Measurements from ENCODE around the gene CA5A. TPM values are rescaled to one million over a fixed set of nuclear protein-coding genes. Genes with fewer than 3 reads are reported as not detected.

CA5A gene
- total and polyA plus RNA-seq, 2 experiments from 2014 or later = not detected

GRCh38 chr16:87976665-87977064 lies 40.3 kb upstream of the CA5A start:
- peaks cover 3% of the 10 kb centered on the region; the same call in 1 of the 2 replicates for H4K20me1 ChIP-seq (replicated peaks; ENCODE audit: insufficient read depth)
- H3K27ac ChIP-seq (ENCODE audit: low read depth) = no peak overlapping the region
- Mint-ChIP-seq H3K36me3 (ENCODE audit: low read depth) (peaks cover 24% of the 10 kb centered on the region), H3K4me1 (no peaks in the 10 kb centered on the region; the same call in 2 of the 3 replicates), H3K27ac (0 out of 2 replicates have a peak overlapping the region, but pooled peaks have one; percentile 10), H3K27me3 (ENCODE audit: insufficient read depth, low read depth, poor library complexity) (peaks cover 2% of the 10 kb centered on the region), H3K4me3 (no peak overlapping the region), H3K9me3 (peaks cover 14% of the 10 kb centered on the region)
- no peaks in the 10 kb centered on the region for H3K36me3 ChIP-seq (ENCODE audit: insufficient read depth)
- H3K9me2 ChIP-seq (ENCODE audit: insufficient read depth) = no peaks in the 10 kb centered on the region
- DNase-seq (ENCODE audit: low spot score) (no peak), ATAC-seq (no peak)
- H2AFZ ChIP-seq = no peak overlapping the region
- no peaks in the 10 kb centered on the region for H3K27me3 ChIP-seq (ENCODE audit: insufficient read depth)
- no peak overlapping the region for H3K4me2 ChIP-seq
- H3K4me3 ChIP-seq = no peak overlapping the region
- H3K79me2 ChIP-seq (replicated peaks; ENCODE audit: insufficient read depth) = peaks cover 43% of the 10 kb centered on the region
- H3F3A ChIP-seq (replicated peaks; ENCODE audit: low read depth) = no peaks in the 10 kb centered on the region
- no peaks in the 10 kb centered on the region for H3K4me1 ChIP-seq (ENCODE audit: insufficient read depth)
- TF ChIP-seq EZH2 (IDR thresholded peaks at IDR 0.05; ENCODE audit: low read depth, unreplicated experiment) (no peak), ZNF114 (CRISPR knock-in tag; IDR thresholded peaks at IDR 0.05) (no peak), JUNB (IDR thresholded peaks at IDR 0.05; ENCODE audit: unreplicated experiment) (no peak), STAT1 (IDR thresholded peaks at IDR 0.05; ENCODE audit: unreplicated experiment) (no peak), ZNF331 (CRISPR knock-in tag; IDR thresholded peaks at IDR 0.05; ENCODE audit: low read depth) (no peak), POLR2AphosphoS5 (IDR thresholded peaks at IDR 0.05; ENCODE audit: low read depth) (no peak), ETS1 (IDR thresholded peaks at IDR 0.05) (no peak), NANOG (IDR thresholded peaks at IDR 0.05; ENCODE audit: borderline replicate concordance) (no peak), EZH2phosphoT487 (IDR thresholded peaks at IDR 0.05; ENCODE audit: unreplicated experiment) (no peak), CREB1 (CRISPR knock-in tag; IDR thresholded peaks at IDR 0.05; ENCODE audit: low read depth) (no peak), REST (IDR thresholded peaks at IDR 0.05; ENCODE audit: unreplicated experiment) (no peak)
- TF ChIP-seq, protein P1, sequence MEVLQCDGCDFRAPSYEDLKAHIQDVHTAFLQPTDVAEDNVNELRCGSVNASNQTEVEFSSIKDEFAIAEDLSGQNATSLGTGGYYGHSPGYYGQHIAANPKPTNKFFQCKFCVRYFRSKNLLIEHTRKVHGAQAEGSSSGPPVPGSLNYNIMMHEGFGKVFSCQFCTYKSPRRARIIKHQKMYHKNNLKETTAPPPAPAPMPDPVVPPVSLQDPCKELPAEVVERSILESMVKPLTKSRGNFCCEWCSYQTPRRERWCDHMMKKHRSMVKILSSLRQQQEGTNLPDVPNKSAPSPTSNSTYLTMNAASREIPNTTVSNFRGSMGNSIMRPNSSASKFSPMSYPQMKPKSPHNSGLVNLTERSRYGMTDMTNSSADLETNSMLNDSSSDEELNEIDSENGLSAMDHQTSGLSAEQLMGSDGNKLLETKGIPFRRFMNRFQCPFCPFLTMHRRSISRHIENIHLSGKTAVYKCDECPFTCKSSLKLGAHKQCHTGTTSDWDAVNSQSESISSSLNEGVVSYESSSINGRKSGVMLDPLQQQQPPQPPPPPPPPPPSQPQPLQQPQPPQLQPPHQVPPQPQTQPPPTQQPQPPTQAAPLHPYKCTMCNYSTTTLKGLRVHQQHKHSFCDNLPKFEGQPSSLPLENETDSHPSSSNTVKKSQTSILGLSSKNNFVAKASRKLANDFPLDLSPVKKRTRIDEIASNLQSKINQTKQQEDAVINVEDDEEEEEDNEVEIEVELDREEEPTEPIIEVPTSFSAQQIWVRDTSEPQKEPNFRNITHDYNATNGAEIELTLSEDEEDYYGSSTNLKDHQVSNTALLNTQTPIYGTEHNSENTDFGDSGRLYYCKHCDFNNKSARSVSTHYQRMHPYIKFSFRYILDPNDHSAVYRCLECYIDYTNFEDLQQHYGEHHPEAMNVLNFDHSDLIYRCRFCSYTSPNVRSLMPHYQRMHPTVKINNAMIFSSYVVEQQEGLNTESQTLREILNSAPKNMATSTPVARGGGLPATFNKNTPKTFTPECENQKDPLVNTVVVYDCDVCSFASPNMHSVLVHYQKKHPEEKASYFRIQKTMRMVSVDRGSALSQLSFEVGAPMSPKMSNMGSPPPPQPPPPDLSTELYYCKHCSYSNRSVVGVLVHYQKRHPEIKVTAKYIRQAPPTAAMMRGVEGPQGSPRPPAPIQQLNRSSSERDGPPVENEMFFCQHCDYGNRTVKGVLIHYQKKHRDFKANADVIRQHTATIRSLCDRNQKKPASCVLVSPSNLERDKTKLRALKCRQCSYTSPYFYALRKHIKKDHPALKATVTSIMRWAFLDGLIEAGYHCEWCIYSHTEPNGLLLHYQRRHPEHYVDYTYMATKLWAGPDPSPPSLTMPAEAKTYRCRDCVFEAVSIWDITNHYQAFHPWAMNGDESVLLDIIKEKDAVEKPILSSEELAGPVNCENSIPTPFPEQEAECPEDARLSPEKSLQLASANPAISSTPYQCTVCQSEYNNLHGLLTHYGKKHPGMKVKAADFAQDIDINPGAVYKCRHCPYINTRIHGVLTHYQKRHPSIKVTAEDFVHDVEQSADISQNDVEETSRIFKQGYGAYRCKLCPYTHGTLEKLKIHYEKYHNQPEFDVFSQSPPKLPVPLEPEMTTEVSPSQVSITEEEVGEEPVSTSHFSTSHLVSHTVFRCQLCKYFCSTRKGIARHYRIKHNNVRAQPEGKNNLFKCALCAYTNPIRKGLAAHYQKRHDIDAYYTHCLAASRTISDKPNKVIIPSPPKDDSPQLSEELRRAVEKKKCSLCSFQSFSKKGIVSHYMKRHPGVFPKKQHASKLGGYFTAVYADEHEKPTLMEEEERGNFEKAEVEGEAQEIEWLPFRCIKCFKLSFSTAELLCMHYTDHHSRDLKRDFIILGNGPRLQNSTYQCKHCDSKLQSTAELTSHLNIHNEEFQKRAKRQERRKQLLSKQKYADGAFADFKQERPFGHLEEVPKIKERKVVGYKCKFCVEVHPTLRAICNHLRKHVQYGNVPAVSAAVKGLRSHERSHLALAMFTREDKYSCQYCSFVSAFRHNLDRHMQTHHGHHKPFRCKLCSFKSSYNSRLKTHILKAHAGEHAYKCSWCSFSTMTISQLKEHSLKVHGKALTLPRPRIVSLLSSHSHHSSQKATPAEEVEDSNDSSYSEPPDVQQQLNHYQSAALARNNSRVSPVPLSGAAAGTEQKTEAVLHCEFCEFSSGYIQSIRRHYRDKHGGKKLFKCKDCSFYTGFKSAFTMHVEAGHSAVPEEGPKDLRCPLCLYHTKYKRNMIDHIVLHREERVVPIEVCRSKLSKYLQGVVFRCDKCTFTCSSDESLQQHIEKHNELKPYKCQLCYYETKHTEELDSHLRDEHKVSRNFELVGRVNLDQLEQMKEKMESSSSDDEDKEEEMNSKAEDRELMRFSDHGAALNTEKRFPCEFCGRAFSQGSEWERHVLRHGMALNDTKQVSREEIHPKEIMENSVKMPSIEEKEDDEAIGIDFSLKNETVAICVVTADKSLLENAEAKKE (CRISPR knock-in tag; IDR thresholded peaks at IDR 0.05) = no peak
- TF ChIP-seq, protein P2, sequence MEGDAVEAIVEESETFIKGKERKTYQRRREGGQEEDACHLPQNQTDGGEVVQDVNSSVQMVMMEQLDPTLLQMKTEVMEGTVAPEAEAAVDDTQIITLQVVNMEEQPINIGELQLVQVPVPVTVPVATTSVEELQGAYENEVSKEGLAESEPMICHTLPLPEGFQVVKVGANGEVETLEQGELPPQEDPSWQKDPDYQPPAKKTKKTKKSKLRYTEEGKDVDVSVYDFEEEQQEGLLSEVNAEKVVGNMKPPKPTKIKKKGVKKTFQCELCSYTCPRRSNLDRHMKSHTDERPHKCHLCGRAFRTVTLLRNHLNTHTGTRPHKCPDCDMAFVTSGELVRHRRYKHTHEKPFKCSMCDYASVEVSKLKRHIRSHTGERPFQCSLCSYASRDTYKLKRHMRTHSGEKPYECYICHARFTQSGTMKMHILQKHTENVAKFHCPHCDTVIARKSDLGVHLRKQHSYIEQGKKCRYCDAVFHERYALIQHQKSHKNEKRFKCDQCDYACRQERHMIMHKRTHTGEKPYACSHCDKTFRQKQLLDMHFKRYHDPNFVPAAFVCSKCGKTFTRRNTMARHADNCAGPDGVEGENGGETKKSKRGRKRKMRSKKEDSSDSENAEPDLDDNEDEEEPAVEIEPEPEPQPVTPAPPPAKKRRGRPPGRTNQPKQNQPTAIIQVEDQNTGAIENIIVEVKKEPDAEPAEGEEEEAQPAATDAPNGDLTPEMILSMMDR (conservative IDR thresholded peaks at IDR 0.05; ENCODE audit: low read depth in 2 of 2) = no peak

All from GM23338 (cell line).